ENCODE measurements around the gene VPS26C.

Gene VPS26C

GRCh38 chr21:37204580-37204979 lies 62.6 kb downstream of the VPS26C start:
- Histone ChIP-seq H3K9ac (ENCODE audit: low read length) (no peak overlapping the region), H3K27ac (ENCODE audit: low read depth, low read length) (no peak overlapping the region), H3K36me3 (ENCODE audit: control insufficient read depth, insufficient read depth, low read length) (peaks cover 17% of the 10 kb centered on the region), H3K4me1 (ENCODE audit: control insufficient read depth, insufficient read depth, low read length) (no peaks in the 10 kb centered on the region), H3K4me3 (ENCODE audit: low read length) (no peak overlapping the region), H3K27me3 (ENCODE audit: control insufficient read depth, insufficient read depth, low read length) (no peaks in the 10 kb centered on the region)

- Histone ChIP-seq H3K27me3 (ENCODE audit: control insufficient read depth, insufficient read depth, low read length) (no peaks in the 10 kb centered on the region), H3K36me3 (ENCODE audit: control insufficient read depth, insufficient read depth, low read length) (peaks cover 21% of the 10 kb centered on the region), H3K27ac (ENCODE audit: low read depth, low read length) (no peak overlapping the region)
Observed at GRCh38 chr21:37202221-37203110, 64.7 kb downstream of the VPS26C start.

DNA sequence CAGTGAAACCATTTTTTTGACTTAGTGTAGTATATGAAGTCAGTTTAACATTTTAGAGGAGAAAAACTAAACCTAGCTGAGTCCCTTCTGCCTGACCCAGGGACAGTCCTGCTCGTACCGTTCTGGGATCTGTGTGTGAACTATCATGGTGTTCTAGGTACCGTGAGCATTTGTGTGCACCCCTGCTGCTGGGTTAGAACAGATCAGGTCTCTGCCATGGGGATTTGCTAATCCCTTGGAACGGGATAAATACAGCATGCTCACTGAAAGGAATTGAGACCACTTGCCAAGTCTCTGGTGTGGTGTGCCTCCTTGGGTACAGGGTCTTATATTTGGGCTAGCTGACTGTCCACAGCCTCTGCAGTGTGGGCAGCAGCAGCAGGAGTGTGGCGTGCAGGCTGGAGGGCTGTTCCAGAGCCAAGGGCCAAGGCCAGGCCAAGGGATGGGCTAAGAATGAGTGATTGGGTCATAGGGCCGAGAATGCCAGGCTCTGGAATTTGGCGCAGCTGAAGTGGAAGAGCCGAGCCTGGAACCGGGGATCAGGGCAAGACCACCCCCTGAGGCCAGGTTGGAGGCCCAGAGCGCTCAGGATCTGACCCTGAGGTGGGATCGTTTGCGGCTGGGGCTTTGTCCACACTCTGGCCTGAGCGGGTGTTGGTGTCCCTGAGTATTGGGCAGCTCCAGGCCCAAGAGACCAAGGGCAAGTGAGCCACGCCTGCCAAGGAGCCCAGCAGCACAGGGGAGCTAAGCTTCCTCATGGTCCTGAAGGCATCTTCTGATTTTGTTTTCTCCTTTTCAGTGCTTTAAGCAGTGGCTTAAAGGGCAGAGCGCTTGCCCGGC lies 66.3 kb downstream of the VPS26C start:
- Histone ChIP-seq H3K36me3 (ENCODE audit: control insufficient read depth, insufficient read depth, low read length) (peaks cover 25% of the 10 kb centered on the region), H3K4me3 (ENCODE audit: low read length) (no peak overlapping the region), H3K4me1 (ENCODE audit: control insufficient read depth, insufficient read depth, low read length) (no peaks in the 10 kb centered on the region), H3K9ac (ENCODE audit: low read length) (no peak overlapping the region), H3K27me3 (ENCODE audit: control insufficient read depth, insufficient read depth, low read length) (no peaks in the 10 kb centered on the region), H3K27ac (ENCODE audit: low read depth, low read length) (no peak overlapping the region)

More at GRCh38 chr21:37202221-37203110, 64.7 kb downstream of the VPS26C start:
- Histone ChIP-seq H3K4me3 (ENCODE audit: low read length) (no peak overlapping the region), H3K9ac (ENCODE audit: low read length) (no peak overlapping the region), H3K4me1 (ENCODE audit: control insufficient read depth, insufficient read depth, low read length) (no peaks in the 10 kb centered on the region)

DNA sequence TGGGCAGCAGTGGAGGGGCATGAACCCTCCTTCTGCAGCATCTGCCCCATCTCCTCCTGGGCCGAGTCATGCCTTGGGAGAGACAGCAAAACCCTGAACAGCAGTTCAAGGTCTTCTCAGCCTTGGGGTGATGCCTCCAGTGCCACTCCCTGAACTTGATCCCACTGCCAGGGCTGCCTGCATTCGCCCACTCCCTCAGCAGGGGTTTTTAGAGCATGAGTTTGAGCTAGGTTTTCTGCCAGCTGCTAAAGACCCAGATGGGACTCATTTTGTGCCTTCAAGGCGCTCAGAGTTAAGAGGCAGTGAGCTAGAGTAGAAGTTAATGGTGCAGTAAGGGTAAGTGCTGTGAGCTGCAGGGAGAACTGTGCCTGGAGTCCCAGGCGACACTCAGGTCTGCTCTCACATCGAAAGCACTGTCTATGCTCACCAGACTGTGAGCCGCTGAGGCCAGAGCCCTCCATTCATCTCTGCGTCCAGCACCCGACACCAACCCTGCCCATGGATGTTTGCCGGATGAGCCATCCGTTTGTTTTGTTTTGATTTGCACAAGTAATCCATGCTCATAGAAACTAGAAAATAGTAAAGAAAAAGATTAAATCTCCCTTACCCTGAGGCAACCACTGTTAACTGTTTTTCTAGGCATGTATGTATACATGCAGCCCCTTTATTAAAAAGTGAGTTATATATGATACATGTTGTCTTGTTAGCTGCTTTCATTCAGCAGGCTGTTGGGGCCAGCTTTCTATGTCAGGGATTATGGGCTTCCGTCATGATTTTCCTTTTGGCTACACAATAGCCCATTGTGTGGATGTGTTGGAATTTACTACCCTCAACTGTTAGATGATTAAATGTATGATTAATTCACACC lies 67.8 kb downstream of the VPS26C start:
- Histone ChIP-seq H3K36me3 (ENCODE audit: control insufficient read depth, insufficient read depth, low read length) (peaks cover 28% of the 10 kb centered on the region), H3K4me3 (ENCODE audit: low read length) (no peak overlapping the region), H3K4me1 (ENCODE audit: control insufficient read depth, insufficient read depth, low read length) (no peaks in the 10 kb centered on the region), H3K9ac (ENCODE audit: low read length) (no peak overlapping the region), H3K27ac (ENCODE audit: low read depth, low read length) (no peak overlapping the region), H3K27me3 (ENCODE audit: control insufficient read depth, insufficient read depth, low read length) (no peaks in the 10 kb centered on the region)

GRCh38 chr21:37197746-37198145 lies 69.4 kb downstream of the VPS26C start:
- Histone ChIP-seq H3K36me3 (ENCODE audit: control insufficient read depth, insufficient read depth, low read length) (peaks cover 29% of the 10 kb centered on the region), H3K27me3 (ENCODE audit: control insufficient read depth, insufficient read depth, low read length) (no peaks in the 10 kb centered on the region), H3K4me3 (ENCODE audit: low read length) (no peak overlapping the region), H3K27ac (ENCODE audit: low read depth, low read length) (no peak overlapping the region), H3K4me1 (ENCODE audit: control insufficient read depth, insufficient read depth, low read length) (no peaks in the 10 kb centered on the region), H3K9ac (ENCODE audit: low read length) (no peak overlapping the region)

DNA sequence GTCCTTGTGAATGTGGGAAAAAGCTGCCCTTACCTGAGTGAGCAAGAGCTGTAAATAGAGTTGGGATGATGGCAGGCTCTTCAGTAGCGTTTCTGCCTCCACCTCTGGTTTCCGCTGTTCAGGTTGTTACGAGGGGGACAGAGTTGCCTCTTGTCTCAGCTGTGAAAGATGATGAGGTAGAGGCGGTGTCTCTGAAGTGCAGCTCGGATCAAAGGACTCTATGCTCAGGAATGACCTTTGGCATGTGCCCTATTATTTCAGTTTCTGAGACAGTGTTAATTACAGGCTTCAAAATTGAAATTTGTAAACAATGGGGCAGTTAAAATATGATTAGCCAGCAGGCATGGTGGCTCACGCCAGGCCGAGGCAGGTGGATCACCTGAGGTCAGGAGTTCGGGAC lies 70.3 kb downstream of the VPS26C start:
- no peak overlapping the region for H3K4me3 ChIP-seq (ENCODE audit: low read length)
- H3K36me3 ChIP-seq (ENCODE audit: control insufficient read depth, insufficient read depth, low read length) = peaks cover 26% of the 10 kb centered on the region
- H3K27me3 ChIP-seq (ENCODE audit: control insufficient read depth, insufficient read depth, low read length) = no peaks in the 10 kb centered on the region
- H3K4me1 ChIP-seq (ENCODE audit: control insufficient read depth, insufficient read depth, low read length) = no peaks in the 10 kb centered on the region
- H3K9ac ChIP-seq (ENCODE audit: low read length) = no peak overlapping the region
- H3K27ac ChIP-seq (ENCODE audit: low read depth, low read length) = no peak overlapping the region

DNA sequence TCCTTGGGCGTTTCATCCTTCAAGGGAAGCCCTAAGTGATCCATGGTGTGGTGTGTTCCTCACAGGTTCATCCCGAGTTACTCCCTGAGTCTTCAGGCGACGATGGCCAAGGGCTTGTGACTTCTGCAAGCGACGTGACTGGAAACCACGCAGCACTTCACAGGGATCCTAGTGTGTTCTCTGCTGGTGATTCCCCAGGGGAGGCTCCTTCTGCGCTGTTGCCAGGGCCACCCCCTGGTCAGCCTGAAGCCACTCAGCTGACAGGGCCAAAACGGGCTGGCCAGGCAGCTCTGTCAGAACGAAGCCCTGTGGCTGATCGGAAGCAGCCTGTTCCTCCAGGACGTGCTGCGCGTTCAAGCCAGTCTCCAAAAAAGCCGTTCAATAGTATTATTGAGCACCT lies 71.5 kb downstream of the VPS26C start:
- no peak overlapping the region for H3K9ac ChIP-seq (ENCODE audit: low read length)
- H3K27ac ChIP-seq (ENCODE audit: low read depth, low read length) = no peak overlapping the region
- no peak overlapping the region for H3K4me3 ChIP-seq (ENCODE audit: low read length)
- no peaks in the 10 kb centered on the region for H3K4me1 ChIP-seq (ENCODE audit: control insufficient read depth, insufficient read depth, low read length)
- H3K27me3 ChIP-seq (ENCODE audit: control insufficient read depth, insufficient read depth, low read length) = no peaks in the 10 kb centered on the region
- H3K36me3 ChIP-seq (ENCODE audit: control insufficient read depth, insufficient read depth, low read length) = peaks cover 16% of the 10 kb centered on the region

DNA sequence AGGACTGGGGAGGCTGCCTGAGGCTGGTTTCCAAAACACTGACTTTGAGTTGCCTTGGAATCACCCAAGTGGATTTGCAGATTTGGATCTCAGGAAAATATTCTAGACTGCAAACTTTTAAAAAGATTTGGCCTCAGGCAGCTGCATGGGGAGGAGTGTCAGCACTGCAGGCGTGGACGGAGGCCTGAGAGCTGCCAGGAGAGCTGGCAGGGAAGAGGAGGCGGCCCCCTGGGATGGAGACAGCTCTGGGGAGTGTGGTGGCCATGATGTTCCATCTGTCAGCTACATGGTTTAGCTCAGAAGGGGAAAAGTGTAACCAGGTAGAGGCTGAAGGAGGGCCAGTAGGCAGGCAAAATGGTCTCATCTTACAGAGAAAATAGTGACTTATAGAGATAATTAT lies 72.1 kb downstream of the VPS26C start:
- no peaks in the 10 kb centered on the region for H3K4me1 ChIP-seq (ENCODE audit: control insufficient read depth, insufficient read depth, low read length)
- H3K27ac ChIP-seq (ENCODE audit: low read depth, low read length) = no peak overlapping the region
- H3K9ac ChIP-seq (ENCODE audit: low read length) = no peak overlapping the region
- peaks cover 14% of the 10 kb centered on the region for H3K36me3 ChIP-seq (ENCODE audit: control insufficient read depth, insufficient read depth, low read length)
- no peak overlapping the region for H3K4me3 ChIP-seq (ENCODE audit: low read length)
- H3K27me3 ChIP-seq (ENCODE audit: control insufficient read depth, insufficient read depth, low read length) = no peaks in the 10 kb centered on the region

DNA sequence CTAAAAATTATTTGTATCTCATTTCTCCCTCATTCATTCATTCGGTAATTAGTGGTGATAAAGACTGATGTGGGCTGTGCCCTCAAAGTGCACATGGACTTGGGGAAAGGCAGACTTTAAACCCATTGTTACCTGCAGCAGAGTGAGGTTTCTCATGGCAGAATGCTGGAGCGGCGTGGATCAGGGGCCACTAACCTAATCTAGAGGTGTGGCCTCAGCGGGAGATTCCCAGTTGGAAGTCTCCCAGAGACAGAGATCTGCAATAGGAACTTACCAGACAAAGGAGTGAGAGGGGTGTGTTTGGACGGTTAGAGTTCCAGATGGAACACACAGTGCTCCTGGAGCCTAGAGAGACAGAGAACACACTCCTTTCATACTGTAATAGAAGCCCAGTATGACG lies 73.5 kb downstream of the VPS26C start:
- Histone ChIP-seq H3K4me1 (ENCODE audit: control insufficient read depth, insufficient read depth, low read length) (no peaks in the 10 kb centered on the region), H3K9ac (ENCODE audit: low read length) (no peak overlapping the region), H3K4me3 (ENCODE audit: low read length) (no peak overlapping the region), H3K27me3 (ENCODE audit: control insufficient read depth, insufficient read depth, low read length) (no peaks in the 10 kb centered on the region), H3K36me3 (ENCODE audit: control insufficient read depth, insufficient read depth, low read length) (peaks cover 14% of the 10 kb centered on the region), H3K27ac (ENCODE audit: low read depth, low read length) (no peak overlapping the region)

- Histone ChIP-seq H3K4me3 (ENCODE audit: low read length) (no peak overlapping the region), H3K9ac (ENCODE audit: low read length) (no peak overlapping the region), H3K36me3 (ENCODE audit: control insufficient read depth, insufficient read depth, low read length) (peaks cover 11% of the 10 kb centered on the region), H3K4me1 (ENCODE audit: control insufficient read depth, insufficient read depth, low read length) (no peaks in the 10 kb centered on the region), H3K27ac (ENCODE audit: low read depth, low read length) (no peak overlapping the region), H3K27me3 (ENCODE audit: control insufficient read depth, insufficient read depth, low read length) (no peaks in the 10 kb centered on the region)
Observed at GRCh38 chr21:37193006-37193405, 74.1 kb downstream of the VPS26C start.

DNA sequence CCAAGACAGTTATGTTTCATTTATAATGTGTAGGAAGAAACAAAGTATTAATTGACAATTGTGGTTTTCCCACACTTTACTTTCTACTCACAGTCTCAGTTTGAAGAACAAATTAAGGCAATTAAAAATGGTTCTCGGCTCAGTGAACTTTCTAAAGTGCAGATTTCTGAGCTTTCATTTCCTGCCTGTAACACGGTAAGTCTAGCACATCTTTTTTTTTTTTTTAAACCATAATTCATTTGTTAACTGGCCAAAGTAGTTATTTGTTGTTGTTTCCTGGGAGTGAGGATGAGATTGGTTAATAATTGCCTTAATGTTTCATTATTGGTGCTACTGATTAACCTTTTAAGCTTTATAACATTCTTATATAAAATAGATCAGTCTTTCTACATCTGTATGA lies 75.1 kb downstream of the VPS26C start:
- Histone ChIP-seq H3K36me3 (ENCODE audit: control insufficient read depth, insufficient read depth, low read length) (peaks cover 11% of the 10 kb centered on the region), H3K4me1 (ENCODE audit: control insufficient read depth, insufficient read depth, low read length) (no peaks in the 10 kb centered on the region), H3K27ac (ENCODE audit: low read depth, low read length) (no peak overlapping the region), H3K9ac (ENCODE audit: low read length) (no peak overlapping the region), H3K27me3 (ENCODE audit: control insufficient read depth, insufficient read depth, low read length) (no peaks in the 10 kb centered on the region), H3K4me3 (ENCODE audit: low read length) (no peak overlapping the region)

DNA sequence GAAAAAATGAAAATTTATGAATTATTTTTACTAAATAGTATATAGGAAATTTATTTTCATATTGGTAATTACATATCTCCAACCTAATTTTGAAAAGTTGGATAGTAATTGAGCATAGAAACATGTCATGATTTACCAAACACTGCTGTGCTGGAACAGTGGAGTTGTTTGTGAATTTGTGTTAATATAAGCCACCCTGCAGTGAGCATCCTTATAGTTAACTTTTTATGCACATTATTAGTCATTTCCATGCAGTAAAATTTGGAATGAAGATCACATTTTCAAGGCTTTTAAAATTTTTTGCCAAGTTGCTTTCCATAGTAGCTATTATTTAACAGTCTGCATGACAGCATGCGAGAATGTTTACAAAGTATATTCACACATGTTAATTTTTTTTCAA lies 78.3 kb downstream of the VPS26C start:
- H3K4me1 ChIP-seq (ENCODE audit: control insufficient read depth, insufficient read depth, low read length) = no peaks in the 10 kb centered on the region
- no peak overlapping the region for H3K4me3 ChIP-seq (ENCODE audit: low read length)
- H3K27me3 ChIP-seq (ENCODE audit: control insufficient read depth, insufficient read depth, low read length) = no peaks in the 10 kb centered on the region
- H3K9ac ChIP-seq (ENCODE audit: low read length) = no peak overlapping the region
- H3K27ac ChIP-seq (ENCODE audit: low read depth, low read length) = no peak overlapping the region
- H3K36me3 ChIP-seq (ENCODE audit: control insufficient read depth, insufficient read depth, low read length) = peaks cover 8% of the 10 kb centered on the region

All from rectal smooth muscle tissue (tissue), 1 donor.